Esophagus squamous epithelium (tissue), 4 donors: ENCODE measurements around the gene ASB18.

Experiments
- POLR2A ChIP-seq, 4 donors: fragments of 450-650 bp; IDR thresholded peaks; one replicate each; pipeline ENCODE4 v1.6.1; 2017; ENCODE audit warnings: antibody characterized with exemption in 4 of 4, mild to moderate bottlenecking in 4 of 4, moderate library complexity in 3 of 4
- TF ChIP-seq, protein P1 (sequence below), 6 experiments: fragments of 450-650 bp in 4 of 6; fragments of 200-600 bp in 2 of 6; sonication (generic) in 2 of 6; IDR thresholded peaks; one replicate each; pipeline ENCODE4 v1.5.1; 2016 to 2019; ENCODE audit warnings: antibody characterized with exemption in 6 of 6, mild to moderate bottlenecking in 4 of 6, moderate library complexity in 4 of 6

DNA sequence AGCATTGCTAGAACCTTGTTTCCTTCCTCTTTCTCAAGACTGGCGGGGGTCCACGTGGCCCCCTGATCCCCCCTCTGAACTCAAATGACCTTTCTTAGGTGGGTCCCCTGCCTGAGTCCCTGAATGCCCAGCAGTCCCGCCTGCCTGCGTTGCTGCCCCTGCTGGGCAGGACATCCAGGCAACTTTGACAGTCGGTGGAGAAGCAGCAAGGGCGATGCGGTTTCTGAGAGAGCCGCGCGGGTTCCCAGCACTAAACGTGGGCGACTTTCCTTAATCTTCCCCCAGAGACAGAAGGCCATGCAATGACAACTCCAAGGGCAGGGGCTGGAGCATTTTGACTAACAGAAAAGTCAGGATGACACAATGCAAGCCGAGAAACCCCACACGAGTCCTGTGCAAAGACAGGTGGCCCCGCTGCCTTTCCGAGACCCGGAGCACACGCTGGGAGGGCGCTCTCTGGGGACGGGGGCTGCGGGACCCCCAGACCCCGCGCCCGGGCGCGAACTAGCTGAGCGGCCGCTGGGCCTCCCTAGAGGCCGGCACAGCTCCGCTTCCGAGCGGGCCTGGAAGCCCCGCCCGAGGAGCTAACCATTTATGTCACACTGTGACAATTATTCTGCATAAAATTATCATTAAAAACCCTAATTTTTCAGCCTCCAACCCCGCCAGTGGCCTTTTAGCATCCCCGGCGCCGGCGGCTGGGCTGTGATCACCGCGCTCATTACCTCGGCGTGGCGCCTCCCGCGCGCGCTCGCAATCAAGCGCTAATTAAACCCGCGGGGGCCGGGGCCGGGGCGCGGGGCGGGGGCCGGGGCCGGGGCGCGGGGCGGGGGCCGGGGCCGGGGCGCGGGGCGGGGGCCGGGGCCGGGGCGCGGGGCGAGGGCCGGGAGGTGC, 27.4 kb downstream of the ASB18 start:
- TF ChIP-seq, protein P1, sequence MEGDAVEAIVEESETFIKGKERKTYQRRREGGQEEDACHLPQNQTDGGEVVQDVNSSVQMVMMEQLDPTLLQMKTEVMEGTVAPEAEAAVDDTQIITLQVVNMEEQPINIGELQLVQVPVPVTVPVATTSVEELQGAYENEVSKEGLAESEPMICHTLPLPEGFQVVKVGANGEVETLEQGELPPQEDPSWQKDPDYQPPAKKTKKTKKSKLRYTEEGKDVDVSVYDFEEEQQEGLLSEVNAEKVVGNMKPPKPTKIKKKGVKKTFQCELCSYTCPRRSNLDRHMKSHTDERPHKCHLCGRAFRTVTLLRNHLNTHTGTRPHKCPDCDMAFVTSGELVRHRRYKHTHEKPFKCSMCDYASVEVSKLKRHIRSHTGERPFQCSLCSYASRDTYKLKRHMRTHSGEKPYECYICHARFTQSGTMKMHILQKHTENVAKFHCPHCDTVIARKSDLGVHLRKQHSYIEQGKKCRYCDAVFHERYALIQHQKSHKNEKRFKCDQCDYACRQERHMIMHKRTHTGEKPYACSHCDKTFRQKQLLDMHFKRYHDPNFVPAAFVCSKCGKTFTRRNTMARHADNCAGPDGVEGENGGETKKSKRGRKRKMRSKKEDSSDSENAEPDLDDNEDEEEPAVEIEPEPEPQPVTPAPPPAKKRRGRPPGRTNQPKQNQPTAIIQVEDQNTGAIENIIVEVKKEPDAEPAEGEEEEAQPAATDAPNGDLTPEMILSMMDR (IDR thresholded peaks at IDR 0.05): no peak
- TF ChIP-seq POLR2A (IDR thresholded peaks at IDR 0.05): no peak
